Testis (tissue), 2 donors: ENCODE measurements around the gene SVOPL.

ENCODE experiments used
- POLR2A ChIP-seq: fragments of 450-650 bp; IDR thresholded peaks from one replicate; pipeline ENCODE4 v1.6.1; 2017; ENCODE audit warnings: antibody characterized with exemption, mild to moderate bottlenecking, moderate library complexity
- TF ChIP-seq, protein P1 (sequence below), 3 experiments: fragments of 450-650 bp in 2 of 3; fragments of 200-600 bp in 1 of 3; sonication (generic) in 1 of 3; IDR thresholded peaks; one replicate each; pipeline ENCODE4 v1.5.1; 2016 to 2019; ENCODE audit warnings: antibody characterized with exemption in 3 of 3, mild to moderate bottlenecking in 2 of 3, moderate library complexity in 1 of 3

GRCh38 chr7:138697535-138698182, 3.5 kb downstream of the SVOPL start:
- TF ChIP-seq, protein P1, sequence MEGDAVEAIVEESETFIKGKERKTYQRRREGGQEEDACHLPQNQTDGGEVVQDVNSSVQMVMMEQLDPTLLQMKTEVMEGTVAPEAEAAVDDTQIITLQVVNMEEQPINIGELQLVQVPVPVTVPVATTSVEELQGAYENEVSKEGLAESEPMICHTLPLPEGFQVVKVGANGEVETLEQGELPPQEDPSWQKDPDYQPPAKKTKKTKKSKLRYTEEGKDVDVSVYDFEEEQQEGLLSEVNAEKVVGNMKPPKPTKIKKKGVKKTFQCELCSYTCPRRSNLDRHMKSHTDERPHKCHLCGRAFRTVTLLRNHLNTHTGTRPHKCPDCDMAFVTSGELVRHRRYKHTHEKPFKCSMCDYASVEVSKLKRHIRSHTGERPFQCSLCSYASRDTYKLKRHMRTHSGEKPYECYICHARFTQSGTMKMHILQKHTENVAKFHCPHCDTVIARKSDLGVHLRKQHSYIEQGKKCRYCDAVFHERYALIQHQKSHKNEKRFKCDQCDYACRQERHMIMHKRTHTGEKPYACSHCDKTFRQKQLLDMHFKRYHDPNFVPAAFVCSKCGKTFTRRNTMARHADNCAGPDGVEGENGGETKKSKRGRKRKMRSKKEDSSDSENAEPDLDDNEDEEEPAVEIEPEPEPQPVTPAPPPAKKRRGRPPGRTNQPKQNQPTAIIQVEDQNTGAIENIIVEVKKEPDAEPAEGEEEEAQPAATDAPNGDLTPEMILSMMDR (IDR thresholded peaks at IDR 0.05) = no peak
- no peak for TF ChIP-seq POLR2A
